Activated CD4-positive, alpha-beta memory T cell treated with anti-CD3 and anti-CD28 coated beads for 36 hours (primary cell): ENCODE measurements around the gene PTPA. TPM values are rescaled to one million over a fixed set of nuclear protein-coding genes. Genes with fewer than 3 reads are reported as not detected.

Experiments
- CTCF ChIA-PET: fragments of 350-600 bp; sonication (Branson Sonifier 250); formaldehyde crosslinking; loops from one replicate; lab custom pipeline; 2021; ENCODE audit warnings: antibody characterized with exemption, inconsistent platforms; lab: Charles Lee
- POLR2A ChIA-PET: fragments of 350-600 bp; sonication (Branson Sonifier 250); formaldehyde crosslinking; loops from one replicate; lab custom pipeline; 2021; ENCODE audit warnings: antibody characterized with exemption; lab: Charles Lee
- DNase-seq: peaks from one replicate; pipeline ENCODE4 v3.0.0-alpha.2; 2020
- H3K27ac Mint-ChIP-seq: one replicate; pipeline ENCODE4 v1.8.0; 2021; ENCODE audit warnings: mixed read lengths
- H3K27me3 Mint-ChIP-seq: one replicate; pipeline ENCODE4 v1.8.0; 2021; ENCODE audit warnings: mixed read lengths
- H3K36me3 Mint-ChIP-seq: one replicate; pipeline ENCODE4 v1.8.0; 2021; ENCODE audit warnings: mixed read lengths
- H3K4me1 Mint-ChIP-seq: one replicate; pipeline ENCODE4 v1.8.0; 2021; ENCODE audit warnings: low read depth, mixed read lengths
- H3K4me3 Mint-ChIP-seq: one replicate; pipeline ENCODE4 v1.8.0; 2021; ENCODE audit warnings: mild to moderate bottlenecking, mixed read lengths
- H3K9me3 Mint-ChIP-seq: one replicate; pipeline ENCODE4 v1.8.0; 2021; ENCODE audit warnings: mixed read lengths
- intact Hi-C: fragments of 100-400 bp; cut with micrococcal nuclease; formaldehyde crosslinking; loops from one replicate; pipeline ENCODE4 v1.15.1; 2023
- total RNA-seq, 2 experiments: library from RNA; stranded (reverse); gene quantifications; one replicate each; pipeline ENCODE4 v1.2.3, GENCODE V29; 2021

The PTPA gene
- total RNA-seq, 2 experiments from 2014 or later: 74.6 to 76.3 TPM

GRCh38 chr9:129141066-129142041 lies 30.1 kb downstream of the PTPA start:
- intact Hi-C loops: loop anchor here (2.0 kb wide), 1 partner anchor 469 kb away; no protein-coding TSS in a partner anchor
- no peaks in the 10 kb centered on the region for H3K27me3 Mint-ChIP-seq
- ChIA-PET POLR2A (interaction anchor here (1.1 kb wide), 1 partner anchor 486 kb away, joined by 4 read pairs; no protein-coding TSS in a partner anchor), CTCF (interaction anchor here (0.6 to 7.3 kb wide), 21 partner anchors 8 to 596 kb away, joined by 3 to 147 read pairs (median 6); partner anchors contain the start of genes C9orf50, NTMT1 and PTPA)
- peaks cover 9% of the 10 kb centered on the region for H3K36me3 Mint-ChIP-seq
- peak overlapping the region; percentile 35 for H3K4me3 Mint-ChIP-seq
- peak overlapping the region; percentile 91 for H3K27ac Mint-ChIP-seq
- DNase-seq: peak; percentile 44
- peaks cover 37% of the 10 kb centered on the region for H3K4me1 Mint-ChIP-seq
- H3K9me3 Mint-ChIP-seq: no peaks in the 10 kb centered on the region

- Mint-ChIP-seq H3K9me3 (no peaks in the 10 kb centered on the region), H3K4me3 (no peak overlapping the region), H3K4me1 (peaks cover 37% of the 10 kb centered on the region), H3K27ac (no peak overlapping the region), H3K27me3 (no peaks in the 10 kb centered on the region), H3K36me3 (peaks cover 6% of the 10 kb centered on the region)
- POLR2A ChIA-PET: interaction anchor here (0.8 kb wide), 1 partner anchor 484 kb away, joined by 6 read pairs; the partner anchor contains the start of gene NTMT1
- intact Hi-C loops: no loop called here
- no peak for DNase-seq
- CTCF ChIA-PET: interaction anchor here (0.6 to 7.3 kb wide), 61 partner anchors 8 to 702 kb away, joined by 3 to 147 read pairs (median 4); partner anchors contain the start of genes C9orf50, IER5L, MIGA2 and NTMT1
Measured at GRCh38 chr9:129142138-129142935, 31.1 kb downstream of the PTPA start.

DNA sequence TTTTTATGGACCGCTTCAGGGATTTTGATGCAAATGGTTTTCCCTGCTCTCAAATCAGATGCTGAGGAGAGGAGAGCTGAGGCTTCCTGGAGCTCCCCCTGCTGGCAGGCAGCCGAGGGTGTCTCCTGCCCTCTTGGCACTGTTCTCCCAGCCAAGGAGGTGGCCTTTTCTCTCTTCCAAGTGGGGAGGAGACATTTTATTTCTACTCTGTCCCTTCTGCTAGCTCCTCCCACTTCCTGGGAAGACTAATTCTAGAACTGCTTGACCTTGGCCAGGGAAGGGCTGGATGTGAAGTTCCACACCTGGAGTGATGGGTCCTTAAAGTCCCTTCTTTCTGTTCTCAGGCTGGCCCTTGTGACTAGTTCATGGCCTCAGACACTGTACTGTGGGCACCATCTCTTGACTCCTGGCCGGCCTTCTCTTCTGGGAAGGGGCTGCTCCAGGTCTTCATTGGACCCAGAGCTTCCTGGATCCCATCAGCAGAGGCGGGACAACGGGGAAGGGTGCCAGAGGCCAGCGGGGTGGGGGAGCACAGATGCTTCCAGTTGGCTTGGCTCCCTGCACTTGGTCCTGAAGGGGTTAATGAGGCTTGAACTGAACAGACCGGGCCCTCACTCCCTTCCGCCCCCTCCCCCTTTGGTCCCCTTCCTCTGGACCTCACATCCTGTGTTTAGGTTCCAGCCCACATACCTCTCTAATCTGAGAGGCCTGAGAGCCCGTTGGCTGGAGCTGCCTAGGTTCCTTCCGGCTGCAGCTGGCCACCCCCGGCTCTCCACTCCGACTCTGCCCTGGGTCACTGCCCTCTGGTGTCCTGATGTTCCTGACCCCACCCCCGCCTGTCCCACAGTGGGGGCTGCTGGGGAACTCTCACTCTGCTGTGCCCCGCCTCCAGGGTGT lies 32.1 kb downstream of the PTPA start:
- Mint-ChIP-seq H3K36me3 (peaks cover 4% of the 10 kb centered on the region), H3K27ac (no peak overlapping the region), H3K9me3 (no peaks in the 10 kb centered on the region), H3K4me3 (no peak overlapping the region), H3K4me1 (peaks cover 37% of the 10 kb centered on the region), H3K27me3 (no peaks in the 10 kb centered on the region)
- POLR2A ChIA-PET: interaction anchor here (0.8 kb wide), 1 partner anchor 483 kb away, joined by 6 read pairs; the partner anchor contains the start of gene NTMT1
- DNase-seq: peak; percentile 80
- CTCF ChIA-PET: interaction anchor here (0.6 to 7.3 kb wide), 60 partner anchors 8 to 701 kb away, joined by 3 to 147 read pairs (median 4); partner anchors contain the start of genes C9orf50, IER5L, MIGA2 and NTMT1
- intact Hi-C loops: no loop called here

DNA sequence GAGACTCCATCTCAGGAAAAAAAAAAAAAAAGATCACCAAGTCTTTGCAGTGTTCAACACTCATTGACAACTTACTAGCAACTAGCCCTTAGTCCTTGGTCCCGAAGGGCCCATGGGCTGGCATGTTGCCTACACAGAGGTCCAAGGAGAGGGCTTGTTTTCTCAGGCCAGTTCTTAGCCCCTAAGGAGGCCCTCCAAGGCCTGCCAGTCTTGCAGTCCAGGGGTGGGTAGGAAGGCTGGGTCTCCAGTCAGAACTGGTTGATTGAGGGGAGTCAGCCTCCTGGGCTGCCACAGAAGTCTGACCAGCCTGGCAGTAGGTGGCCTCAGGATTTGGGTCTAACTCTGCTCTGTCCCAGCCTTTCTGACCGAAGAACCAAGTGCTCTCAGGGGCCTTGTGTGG lies 34.1 kb downstream of the PTPA start:
- no peak for DNase-seq
- ChIA-PET POLR2A (interaction anchor here (0.6 kb wide), 1 partner anchor 1768 kb away, joined by 3 read pairs; no protein-coding TSS in a partner anchor), CTCF (interaction anchor here (0.6 to 6.4 kb wide), 2 partner anchors 14 to 27 kb away, joined by 5 to 112 read pairs; no protein-coding TSS in a partner anchor)
- Mint-ChIP-seq H3K4me3 (no peak overlapping the region), H3K27ac (no peak overlapping the region), H3K4me1 (peaks cover 25% of the 10 kb centered on the region), H3K9me3 (no peaks in the 10 kb centered on the region), H3K36me3 (peaks cover 4% of the 10 kb centered on the region), H3K27me3 (no peaks in the 10 kb centered on the region)
- intact Hi-C loops: no loop called here

- no peak for DNase-seq
- Mint-ChIP-seq H3K9me3 (no peaks in the 10 kb centered on the region), H3K27ac (no peak overlapping the region), H3K4me1 (peaks cover 21% of the 10 kb centered on the region), H3K27me3 (no peaks in the 10 kb centered on the region), H3K36me3 (peaks cover 4% of the 10 kb centered on the region), H3K4me3 (no peak overlapping the region)
- ChIA-PET POLR2A (interaction anchor here (0.6 kb wide), 1 partner anchor 1768 kb away, joined by 3 read pairs; no protein-coding TSS in a partner anchor), CTCF (interaction anchor here (0.6 to 6.4 kb wide), 4 partner anchors 10 to 29 kb away, joined by 3 to 112 read pairs (median 4); no protein-coding TSS in a partner anchor)
- intact Hi-C loops: no loop called here
Measured at GRCh38 chr9:129145841-129146292, 34.7 kb downstream of the PTPA start.

GRCh38 chr9:129146441-129146941 lies 35.3 kb downstream of the PTPA start:
- no peak for DNase-seq
- no peaks in the 10 kb centered on the region for H3K9me3 Mint-ChIP-seq
- H3K4me1 Mint-ChIP-seq: peaks cover 14% of the 10 kb centered on the region
- H3K36me3 Mint-ChIP-seq: peaks cover 4% of the 10 kb centered on the region
- ChIA-PET POLR2A (no interaction called here), CTCF (interaction anchor here (1.1 to 6.4 kb wide), 3 partner anchors 10 to 28 kb away, joined by 3 to 112 read pairs (median 4); no protein-coding TSS in a partner anchor)
- H3K27ac Mint-ChIP-seq: no peak overlapping the region
- H3K27me3 Mint-ChIP-seq: no peaks in the 10 kb centered on the region
- intact Hi-C loops: no loop called here
- no peak overlapping the region for H3K4me3 Mint-ChIP-seq

DNA sequence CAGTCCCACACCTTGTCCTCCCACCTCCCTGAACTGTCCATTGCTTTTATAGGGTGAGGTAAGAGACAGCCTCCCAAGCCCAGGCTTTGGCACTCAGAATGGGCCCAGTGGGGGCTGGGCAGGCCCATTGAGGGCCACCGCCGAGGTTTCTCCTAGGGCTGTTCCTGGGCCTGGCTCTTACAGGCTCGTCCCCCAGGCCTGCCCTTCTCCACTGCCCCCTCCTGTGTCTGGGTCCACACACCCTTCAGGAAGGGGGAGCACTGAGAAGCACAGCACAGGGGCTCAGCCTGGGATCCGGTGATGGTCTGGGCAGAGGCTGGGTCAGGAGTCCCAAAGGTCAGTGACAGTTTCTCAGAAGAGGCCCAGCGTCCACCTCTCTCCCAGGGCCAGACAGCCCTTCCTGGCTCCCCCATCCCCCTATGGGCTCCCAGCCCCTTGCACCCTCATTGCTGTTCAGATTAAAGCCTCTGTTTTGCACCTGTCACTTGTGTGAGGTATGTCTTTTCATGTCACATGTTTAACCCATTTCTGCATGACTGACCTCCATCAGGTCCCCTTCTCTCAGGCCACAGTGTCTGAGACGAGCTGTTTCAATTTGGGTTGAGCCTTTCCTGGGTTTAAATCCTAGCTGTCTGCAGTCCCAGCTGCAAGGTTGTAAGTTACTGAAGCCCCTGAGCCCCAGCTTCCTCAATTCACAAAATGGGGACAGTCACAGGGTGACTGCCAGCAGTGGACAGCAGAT lies 37.4 kb downstream of the PTPA start:
- Mint-ChIP-seq H3K36me3 (no peaks in the 10 kb centered on the region), H3K27ac (no peak overlapping the region), H3K4me1 (peaks cover 5% of the 10 kb centered on the region), H3K27me3 (no peaks in the 10 kb centered on the region), H3K4me3 (no peak overlapping the region), H3K9me3 (no peaks in the 10 kb centered on the region)
- no peak for DNase-seq
- CTCF ChIA-PET: interaction anchor here (1.1 kb wide), 1 partner anchor 8 kb away, joined by 6 read pairs; no protein-coding TSS in a partner anchor
- intact Hi-C loops: no loop called here
- POLR2A ChIA-PET: interaction anchor here (1.0 kb wide), 1 partner anchor 37 kb away, joined by 3 read pairs; no protein-coding TSS in a partner anchor

- H3K4me1 Mint-ChIP-seq: no peaks in the 10 kb centered on the region
Measured at GRCh38 chr9:129149442-129149841, 38.2 kb downstream of the PTPA start.

GRCh38 chr9:129150122-129150521 lies 38.9 kb downstream of the PTPA start:
- Mint-ChIP-seq H3K36me3 (no peaks in the 10 kb centered on the region), H3K4me1 (no peaks in the 10 kb centered on the region), H3K4me3 (no peak overlapping the region), H3K27me3 (no peaks in the 10 kb centered on the region), H3K27ac (no peak overlapping the region), H3K9me3 (no peaks in the 10 kb centered on the region)
- ChIA-PET CTCF (interaction anchor here (1.1 to 1.5 kb wide), 2 partner anchors 10 to 19 kb away, joined by 6 read pairs; no protein-coding TSS in a partner anchor), POLR2A (no interaction called here)
- intact Hi-C loops: no loop called here
- DNase-seq: no peak

More at GRCh38 chr9:129149442-129149841, 38.2 kb downstream of the PTPA start:
- ChIA-PET POLR2A (interaction anchor here (1.0 kb wide), 1 partner anchor 38 kb away, joined by 3 read pairs; no protein-coding TSS in a partner anchor), CTCF (interaction anchor here (1.1 to 1.5 kb wide), 2 partner anchors 9 to 18 kb away, joined by 6 read pairs; no protein-coding TSS in a partner anchor)
- Mint-ChIP-seq H3K9me3 (no peaks in the 10 kb centered on the region), H3K27ac (no peak overlapping the region), H3K27me3 (no peaks in the 10 kb centered on the region), H3K4me3 (no peak overlapping the region), H3K36me3 (no peaks in the 10 kb centered on the region)
- intact Hi-C loops: no loop called here
- no peak for DNase-seq
